Jurkat, Clone E6-1 (cell line): ENCODE data around the gene ATP12A.
A peak's percentile ranks its signal among the peaks of the same experiment; 100 is the strongest.

Source experiments
- DNase-seq: peaks from one replicate; pipeline ENCODE4 v3.0.0-alpha.2; 2011; ENCODE audit warnings: low read depth, low spot score
- H3K4me3 ChIP-seq: 2 replicates; pipeline ENCODE4 v1.5.1; 2011; ENCODE audit warnings: mild to moderate bottlenecking, low read length, control low read depth, moderate library complexity

ATP12A gene

GRCh38 chr13:24746618-24747247 is 66.5 kb downstream of the ATP12A start:
- H3K4me3 ChIP-seq: no peak overlapping the region
- no peak for DNase-seq

- peak overlapping the region; percentile 20 for H3K4me3 ChIP-seq
Observed at GRCh38 chr13:24747248-24748060, 67.2 kb downstream of the ATP12A start.

GRCh38 chr13:24748061-24748400 is 67.8 kb downstream of the ATP12A start:
- DNase-seq: no peak
- H3K4me3 ChIP-seq: no peak overlapping the region

More at GRCh38 chr13:24747248-24748060, 67.2 kb downstream of the ATP12A start:
- no peak for DNase-seq

GRCh38 chr13:24759197-24759596 is 79.0 kb downstream of the ATP12A start:
- no peak for DNase-seq
- no peak overlapping the region for H3K4me3 ChIP-seq
